ENCODE results near the gene PITPNC1. TPM values are rescaled to one million over a fixed set of nuclear protein-coding genes. Genes with fewer than 3 reads are reported as not detected.
"Not testable (repeated sequence)": the region's sequence is repeated elsewhere in the genome, so short reads cannot be mapped to it uniquely, and the experiment has no call there.

Gene PITPNC1
- total RNA-seq, 1 donor from 2014 or later, result 13.0 TPM

DNA sequence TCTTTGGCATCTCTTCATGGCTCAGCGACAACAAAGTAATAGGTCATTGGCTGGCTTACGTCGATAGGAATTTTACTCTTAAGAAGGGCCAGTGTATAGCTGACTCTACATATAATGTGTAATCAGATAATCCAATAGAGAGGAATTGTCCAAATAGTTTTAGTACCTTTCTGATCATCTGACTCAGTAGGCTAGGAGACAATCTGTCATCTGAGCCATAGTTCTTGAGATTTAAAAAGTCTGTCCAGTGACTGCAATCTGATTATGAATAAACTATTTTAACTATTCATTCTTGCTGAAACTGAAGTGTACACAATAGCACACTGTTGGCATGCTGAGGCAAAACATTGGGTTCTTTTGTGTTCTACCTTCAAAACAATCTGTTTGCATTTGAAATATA lies 319.3 kb downstream of the PITPNC1 start:
- Histone ChIP-seq H3K36me3 (ENCODE audit: control insufficient read depth, insufficient read depth, low read length) (no peaks in the 10 kb centered on the region), H3K4me3 (ENCODE audit: low read depth, low read length) (no peak overlapping the region), H3K27me3 (ENCODE audit: control insufficient read depth, insufficient read depth, low read length) (no peaks in the 10 kb centered on the region)
- TF ChIP-seq, protein P1, sequence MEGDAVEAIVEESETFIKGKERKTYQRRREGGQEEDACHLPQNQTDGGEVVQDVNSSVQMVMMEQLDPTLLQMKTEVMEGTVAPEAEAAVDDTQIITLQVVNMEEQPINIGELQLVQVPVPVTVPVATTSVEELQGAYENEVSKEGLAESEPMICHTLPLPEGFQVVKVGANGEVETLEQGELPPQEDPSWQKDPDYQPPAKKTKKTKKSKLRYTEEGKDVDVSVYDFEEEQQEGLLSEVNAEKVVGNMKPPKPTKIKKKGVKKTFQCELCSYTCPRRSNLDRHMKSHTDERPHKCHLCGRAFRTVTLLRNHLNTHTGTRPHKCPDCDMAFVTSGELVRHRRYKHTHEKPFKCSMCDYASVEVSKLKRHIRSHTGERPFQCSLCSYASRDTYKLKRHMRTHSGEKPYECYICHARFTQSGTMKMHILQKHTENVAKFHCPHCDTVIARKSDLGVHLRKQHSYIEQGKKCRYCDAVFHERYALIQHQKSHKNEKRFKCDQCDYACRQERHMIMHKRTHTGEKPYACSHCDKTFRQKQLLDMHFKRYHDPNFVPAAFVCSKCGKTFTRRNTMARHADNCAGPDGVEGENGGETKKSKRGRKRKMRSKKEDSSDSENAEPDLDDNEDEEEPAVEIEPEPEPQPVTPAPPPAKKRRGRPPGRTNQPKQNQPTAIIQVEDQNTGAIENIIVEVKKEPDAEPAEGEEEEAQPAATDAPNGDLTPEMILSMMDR (IDR thresholded peaks at IDR 0.05; ENCODE audit: insufficient read depth, low read length, poor library complexity, severe bottlenecking), result no peak
- no peak for DNase-seq (ENCODE audit: low read depth)

DNA sequence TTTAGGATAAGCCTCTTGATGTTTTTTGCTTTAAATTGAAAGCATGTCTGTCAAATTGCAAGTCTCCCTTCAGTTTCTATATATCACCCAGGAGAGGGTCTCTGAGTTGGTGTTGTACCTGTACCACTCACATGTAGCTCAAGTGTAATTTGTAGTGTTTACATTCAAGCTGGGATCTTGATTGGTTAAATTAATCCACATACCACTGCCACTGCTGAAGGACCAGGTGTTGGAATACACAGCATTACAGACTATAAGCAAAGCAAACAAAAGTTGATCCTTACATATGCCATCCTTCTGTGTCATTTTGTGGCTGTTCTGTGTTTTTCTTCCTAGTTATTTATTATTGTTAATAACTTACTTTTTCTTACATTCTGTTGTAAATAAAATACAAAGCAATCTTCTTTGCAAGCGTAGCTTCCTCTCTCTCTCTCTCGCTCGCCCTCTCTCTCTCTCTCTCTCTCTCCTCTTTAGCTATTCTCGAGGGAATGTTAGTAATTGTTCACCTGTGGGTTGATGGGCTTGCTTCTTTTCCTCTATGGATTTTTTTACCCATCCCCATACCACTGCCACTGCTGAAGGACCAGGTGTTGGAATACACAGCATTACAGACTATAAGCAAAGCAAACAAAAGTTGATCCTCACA lies 319.9 kb downstream of the PITPNC1 start:
- Histone ChIP-seq H3K36me3 (ENCODE audit: control insufficient read depth, insufficient read depth, low read length) (no peaks in the 10 kb centered on the region), H3K27me3 (ENCODE audit: control insufficient read depth, insufficient read depth, low read length) (no peaks in the 10 kb centered on the region), H3K4me3 (ENCODE audit: low read depth, low read length) (no peak overlapping the region)
- DNase-seq (ENCODE audit: low read depth), result no peak
- TF ChIP-seq, protein P1 (IDR thresholded peaks at IDR 0.05; ENCODE audit: insufficient read depth, low read length, poor library complexity, severe bottlenecking), result no peak

DNA sequence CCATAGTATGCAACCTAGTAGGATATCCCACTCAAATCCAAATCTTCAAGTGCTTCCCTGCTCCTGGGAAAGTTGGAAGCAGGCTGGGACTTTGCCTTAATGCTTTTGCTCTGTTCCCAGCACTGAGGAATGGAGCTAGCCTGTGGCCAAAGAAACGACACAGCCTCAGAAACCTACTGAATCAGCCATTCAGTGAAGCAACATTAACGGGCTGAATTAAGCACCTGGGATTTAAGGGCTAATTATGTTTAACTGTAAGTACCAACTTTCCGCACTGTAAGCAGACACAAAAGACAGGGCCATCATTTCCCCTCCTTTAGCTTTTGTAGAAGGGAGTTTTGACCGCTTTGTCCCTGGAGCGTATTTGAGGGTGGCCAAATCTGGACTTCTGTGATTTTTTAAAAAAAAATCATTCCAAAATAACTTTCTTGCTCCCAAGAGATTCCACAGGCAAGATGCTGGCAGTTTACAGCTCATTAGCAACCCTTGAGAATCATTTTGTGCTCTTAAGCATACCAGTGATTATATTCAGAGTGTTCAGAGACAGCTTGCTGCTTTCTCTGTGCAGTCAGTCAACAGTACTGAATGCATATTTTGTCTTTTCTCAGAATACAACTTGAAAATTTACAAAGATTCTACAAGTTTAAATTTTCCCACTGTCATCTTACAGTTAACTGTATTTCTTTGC lies 323.1 kb downstream of the PITPNC1 start:
- Histone ChIP-seq H3K4me3 (ENCODE audit: low read depth, low read length) (no peak overlapping the region), H3K27me3 (ENCODE audit: control insufficient read depth, insufficient read depth, low read length) (no peaks in the 10 kb centered on the region), H3K36me3 (ENCODE audit: control insufficient read depth, insufficient read depth, low read length) (no peaks in the 10 kb centered on the region)
- DNase-seq (ENCODE audit: low read depth), result no peak
- TF ChIP-seq, protein P1 (IDR thresholded peaks at IDR 0.05; ENCODE audit: insufficient read depth, low read length, poor library complexity, severe bottlenecking), result no peak

DNA sequence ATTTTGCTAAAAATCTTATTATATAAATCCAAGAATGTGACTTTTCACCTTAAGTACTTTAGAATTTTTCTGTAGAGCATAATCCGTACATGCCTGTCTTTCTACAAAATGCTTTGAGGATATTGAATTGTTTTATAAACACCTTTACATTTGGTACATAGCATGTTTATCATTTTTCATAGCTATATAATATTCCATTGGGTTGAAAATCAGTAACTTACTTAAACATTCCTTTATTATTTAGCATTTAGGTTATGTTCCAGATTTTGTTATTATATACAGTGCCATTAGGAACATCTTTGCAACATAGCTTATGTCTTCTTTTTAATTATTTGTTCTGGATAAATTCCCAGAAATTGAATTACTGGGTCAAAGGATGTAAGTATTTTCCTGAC lies 323.6 kb downstream of the PITPNC1 start:
- H3K36me3 ChIP-seq (ENCODE audit: control insufficient read depth, insufficient read depth, low read length), result no peaks in the 10 kb centered on the region
- TF ChIP-seq, protein P1 (IDR thresholded peaks at IDR 0.05; ENCODE audit: insufficient read depth, low read length, poor library complexity, severe bottlenecking), result no peak
- DNase-seq (ENCODE audit: low read depth), result no peak

DNA sequence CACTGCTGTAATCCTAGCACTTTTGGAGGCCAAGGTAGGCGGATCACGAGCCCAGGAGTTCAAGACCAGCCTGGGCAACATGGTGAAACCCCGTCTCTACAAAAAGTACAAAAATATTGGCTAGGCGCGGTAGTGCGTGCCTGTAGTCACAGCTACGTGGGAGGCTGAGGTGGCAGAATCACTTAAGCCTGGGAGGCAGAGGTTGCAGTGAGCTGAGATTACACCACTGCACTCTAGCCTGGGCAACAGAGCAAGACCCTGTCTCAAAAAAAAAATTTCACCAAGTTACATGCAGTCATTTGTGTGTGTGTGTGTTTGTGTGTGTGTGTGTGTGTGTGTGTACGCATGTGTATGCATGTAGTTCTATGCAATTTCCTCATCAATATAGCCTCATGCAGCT lies 325.8 kb downstream of the PITPNC1 start:
- H3K36me3 ChIP-seq (ENCODE audit: control insufficient read depth, insufficient read depth, low read length); H3K4me3 ChIP-seq (ENCODE audit: low read depth, low read length); H3K27me3 ChIP-seq (ENCODE audit: control insufficient read depth, insufficient read depth, low read length); DNase-seq (ENCODE audit: low read depth): not testable (repeated sequence)

More for the DNA sequence above, 323.6 kb downstream of the PITPNC1 start:
- no peaks in the 10 kb centered on the region for H3K27me3 ChIP-seq (ENCODE audit: control insufficient read depth, insufficient read depth, low read length)
- H3K4me3 ChIP-seq (ENCODE audit: low read depth, low read length), result no peak overlapping the region

DNA sequence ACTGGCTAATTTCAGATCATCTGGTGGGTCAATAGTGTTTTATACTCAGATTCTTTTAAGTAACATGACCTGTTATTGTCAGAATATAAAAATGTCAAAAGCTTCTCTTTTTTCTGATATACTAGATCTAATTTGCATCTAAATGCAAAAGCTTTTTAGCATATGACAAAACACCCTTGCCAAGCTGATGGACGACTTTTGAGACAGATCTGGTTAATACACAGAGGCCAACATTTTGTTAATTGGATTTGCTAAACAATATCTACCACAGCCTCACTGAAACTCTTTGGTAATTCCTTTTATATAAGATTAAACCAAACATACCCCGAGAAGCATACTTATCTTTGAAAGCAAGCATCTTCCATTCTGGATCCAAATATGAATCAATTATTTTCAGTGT lies 330.4 kb downstream of the PITPNC1 start:
- TF ChIP-seq, protein P1 (IDR thresholded peaks at IDR 0.05; ENCODE audit: insufficient read depth, low read length, poor library complexity, severe bottlenecking), result no peak
- Histone ChIP-seq H3K27me3 (ENCODE audit: control insufficient read depth, insufficient read depth, low read length) (no peaks in the 10 kb centered on the region), H3K36me3 (ENCODE audit: control insufficient read depth, insufficient read depth, low read length) (no peaks in the 10 kb centered on the region), H3K4me3 (ENCODE audit: low read depth, low read length) (no peak overlapping the region)
- no peak for DNase-seq (ENCODE audit: low read depth)

Measured in kidney epithelial cell (primary cell).